Measurements from ENCODE around the gene AIP.

DNA sequence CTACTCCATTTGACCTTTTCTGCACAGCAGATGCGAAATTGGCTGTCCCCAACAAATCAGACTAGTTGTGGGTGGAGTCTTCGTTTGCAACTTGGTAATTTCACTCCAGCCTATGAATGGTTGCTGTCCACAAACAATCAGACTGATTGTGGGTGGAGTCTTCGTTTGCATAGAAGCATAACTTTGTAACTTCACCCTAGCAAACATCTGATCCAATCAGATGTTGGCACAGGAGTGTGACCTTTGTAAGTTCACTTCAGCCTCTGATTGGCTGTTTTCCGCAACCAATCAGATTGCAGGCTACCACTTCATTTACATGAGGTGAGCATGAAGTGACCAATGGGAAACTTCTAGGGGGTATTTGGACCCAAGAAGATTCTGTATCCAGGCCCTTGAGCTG lies 56.7 kb downstream of the AIP start:
- TF ChIP-seq CTCF (IDR thresholded peaks at IDR 0.05 in 4 of 5, conservative IDR thresholded peaks at IDR 0.05 in 1 of 5) (no peak), POLR2A (IDR thresholded peaks at IDR 0.05) (no peak)
